Measurements from ENCODE around the gene OLR1.

Gene OLR1

GRCh38 chr12:10153271-10154144 lies 18.4 kb downstream of the OLR1 start:
- DNase-seq (ENCODE audit: low read depth), result peak; percentile 30

- no peak for DNase-seq (ENCODE audit: low read depth)
Observed at GRCh38 chr12:10151621-10152020, 20.3 kb downstream of the OLR1 start.

GRCh38 chr12:10147714-10148403 lies 24.1 kb downstream of the OLR1 start:
- DNase-seq (ENCODE audit: low read depth), result no peak

- DNase-seq (ENCODE audit: low read depth), result no peak
Observed at GRCh38 chr12:10142976-10143589, 28.8 kb downstream of the OLR1 start.

- DNase-seq (ENCODE audit: low read depth), result peak; percentile 7
Observed at GRCh38 chr12:10140001-10140400, 31.9 kb downstream of the OLR1 start.

GRCh38 chr12:10136637-10137205 lies 35.2 kb downstream of the OLR1 start:
- no peak for DNase-seq (ENCODE audit: low read depth)

GRCh38 chr12:10135126-10135525 lies 36.8 kb downstream of the OLR1 start:
- DNase-seq (ENCODE audit: low read depth), result no peak

GRCh38 chr12:10132850-10133370 lies 39.0 kb downstream of the OLR1 start:
- DNase-seq (ENCODE audit: low read depth), result no peak

GRCh38 chr12:10131111-10131690 lies 40.7 kb downstream of the OLR1 start:
- DNase-seq (ENCODE audit: low read depth), result no peak

- no peak for DNase-seq (ENCODE audit: low read depth)
Observed at GRCh38 chr12:10130042-10130441, 41.9 kb downstream of the OLR1 start, which contains the start of gene CLEC7A. Gene CLEC7A (minus strand): TSS chr12:10130199. CDS start chr12:10130082, 117 bp downstream.

- no peak for DNase-seq (ENCODE audit: low read depth)
Observed at GRCh38 chr12:10128687-10129086, 43.2 kb downstream of the OLR1 start.

GRCh38 chr12:10126413-10126812 lies 45.5 kb downstream of the OLR1 start:
- DNase-seq (ENCODE audit: low read depth), result no peak

GRCh38 chr12:10122689-10123088 lies 49.2 kb downstream of the OLR1 start:
- no peak for DNase-seq (ENCODE audit: low read depth)

GRCh38 chr12:10121278-10121677 lies 50.7 kb downstream of the OLR1 start:
- DNase-seq (ENCODE audit: low read depth), result no peak

- DNase-seq (ENCODE audit: low read depth), result no peak
Observed at GRCh38 chr12:10119066-10119465, 52.9 kb downstream of the OLR1 start.

- no peak for DNase-seq (ENCODE audit: low read depth)
Observed at GRCh38 chr12:10115890-10116289, 56.0 kb downstream of the OLR1 start.

- DNase-seq (ENCODE audit: low read depth), result no peak
Observed at GRCh38 chr12:10115311-10115710, 56.6 kb downstream of the OLR1 start.

GRCh38 chr12:10113920-10114319 lies 58.0 kb downstream of the OLR1 start:
- DNase-seq (ENCODE audit: low read depth), result no peak

GRCh38 chr12:10113075-10113474 lies 58.9 kb downstream of the OLR1 start:
- DNase-seq (ENCODE audit: low read depth), result no peak

GRCh38 chr12:10111451-10111850 lies 60.5 kb downstream of the OLR1 start:
- DNase-seq (ENCODE audit: low read depth), result no peak

GRCh38 chr12:10110256-10110844 lies 61.6 kb downstream of the OLR1 start:
- DNase-seq (ENCODE audit: low read depth), result no peak
